Hypothalamus (tissue), 51 donors: ENCODE measurements around the gene MAPKAPK2.
A peak's percentile ranks its signal among the peaks of the same experiment; 100 is the strongest.
"Not testable (repeated sequence)": the region's sequence is repeated elsewhere in the genome, so short reads cannot be mapped to it uniquely, and the experiment has no call there.

Experiments
- DNase-seq, 51 donors: peaks; one replicate each; lab custom pipeline; 2025; lab: John Stamatoyannopoulos, UW

MAPKAPK2 gene

GRCh38 chr1:206684478-206685333 lies at the start of gene MAPKAPK2:
Gene MAPKAPK2, plus strand, starts transcription at chr1:206684905. Its CDS starts 325 bp downstream, at chr1:206685230.
- peak in 50 of 51 donors; percentile 8 to 91 (median 74) for DNase-seq

- DNase-seq, result peak in 50 of 51 donors; percentile 46 to 96 (median 88)
Measured at GRCh38 chr1:206635080-206635977, 49.4 kb upstream of the MAPKAPK2 start, which contains the start of gene DYRK3. Gene DYRK3, plus strand, starts transcription at chr1:206635536. Its CDS starts 168 bp downstream, at chr1:206635704.

GRCh38 chr1:206635978-206636345 lies 48.7 kb upstream of the MAPKAPK2 start:
- DNase-seq, result peak in 1 of 51 donors; percentile 20

GRCh38 chr1:206636671-206637070 lies 48.0 kb upstream of the MAPKAPK2 start:
- DNase-seq, result no peak

DNA sequence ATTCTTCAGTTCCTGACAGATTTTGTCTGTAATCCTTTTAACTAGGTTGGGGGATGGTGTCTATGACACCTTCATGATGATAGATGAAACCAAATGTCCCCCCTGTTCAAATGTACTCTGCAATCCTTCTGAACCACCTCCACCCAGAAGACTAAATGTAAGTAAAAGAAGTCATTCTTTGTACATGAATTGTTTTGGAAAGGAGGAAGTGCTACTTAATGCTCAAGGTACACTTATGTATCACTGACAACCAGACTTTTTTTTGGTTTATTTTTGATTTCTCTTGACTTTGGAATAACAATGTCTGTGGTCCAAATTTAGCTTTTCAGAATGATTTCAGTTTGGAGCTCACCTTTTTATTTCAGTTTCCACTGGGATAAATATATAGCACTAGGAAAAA lies 47.1 kb upstream of the MAPKAPK2 start:
- DNase-seq, result no peak

DNA sequence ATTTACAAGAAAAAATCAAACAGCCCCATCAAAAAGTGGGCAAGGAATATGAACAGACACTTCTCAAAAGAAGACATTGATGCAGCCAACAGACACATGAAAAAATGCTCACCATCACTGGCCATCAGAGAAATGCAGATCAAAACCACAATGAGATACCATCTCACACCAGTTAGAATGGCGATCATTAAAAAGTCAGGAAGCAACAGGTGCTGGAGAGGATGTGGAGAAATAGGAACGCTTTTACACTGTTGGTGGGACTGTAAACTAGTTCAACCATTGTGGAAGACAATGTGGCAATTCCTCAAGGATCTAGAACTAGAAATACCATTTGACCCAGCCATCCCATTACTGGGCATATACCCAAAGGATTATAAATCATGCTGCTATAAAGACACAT lies 42.6 kb upstream of the MAPKAPK2 start:
- DNase-seq, result not testable (repeated sequence)

DNA sequence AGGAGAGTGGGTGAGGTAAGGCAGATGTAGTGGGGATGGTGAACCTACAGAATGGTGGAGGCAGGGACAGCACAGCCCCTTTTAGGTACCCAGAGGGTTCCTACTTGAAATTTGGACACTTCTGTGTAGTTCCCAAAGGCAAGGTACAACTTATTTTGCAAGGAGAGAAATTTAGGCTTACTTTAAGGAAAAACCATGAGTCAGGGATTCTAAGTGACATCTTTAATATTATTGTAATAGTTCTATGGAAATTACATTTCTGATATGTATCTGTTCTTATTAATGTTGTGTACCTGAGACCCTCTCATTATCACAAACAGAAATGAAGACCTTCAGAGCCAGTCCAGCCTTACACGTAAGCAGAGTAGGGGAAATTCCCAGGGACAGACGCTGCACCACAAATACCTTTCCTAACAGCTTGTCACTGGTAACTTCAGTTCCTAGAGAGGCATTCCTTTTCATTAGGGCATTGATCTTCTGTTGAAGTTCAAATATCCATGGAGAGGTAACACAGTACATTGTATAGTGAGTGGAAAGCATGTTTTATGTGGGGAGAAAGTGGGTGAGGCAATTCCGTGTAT lies 41.5 kb upstream of the MAPKAPK2 start:
- no peak for DNase-seq

DNA sequence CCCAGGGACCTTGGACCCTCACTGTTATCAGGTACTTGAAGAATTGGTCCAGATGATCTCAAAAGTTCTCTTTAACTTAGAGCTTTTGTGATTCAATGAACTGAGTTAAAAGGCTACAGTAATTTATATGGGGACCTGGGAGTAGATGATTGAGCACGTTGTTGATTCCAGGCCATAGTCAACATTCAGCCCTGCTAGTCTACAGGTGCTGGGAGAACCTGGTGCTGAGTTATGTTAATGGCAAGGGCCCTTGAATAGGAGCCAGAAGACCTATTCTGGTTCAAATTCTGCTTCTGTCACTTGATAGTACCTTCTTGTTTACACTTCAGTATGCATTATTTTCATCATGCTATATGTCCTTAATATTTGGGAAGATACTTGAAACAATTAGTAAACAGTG lies 38.2 kb upstream of the MAPKAPK2 start:
- no peak for DNase-seq

DNA sequence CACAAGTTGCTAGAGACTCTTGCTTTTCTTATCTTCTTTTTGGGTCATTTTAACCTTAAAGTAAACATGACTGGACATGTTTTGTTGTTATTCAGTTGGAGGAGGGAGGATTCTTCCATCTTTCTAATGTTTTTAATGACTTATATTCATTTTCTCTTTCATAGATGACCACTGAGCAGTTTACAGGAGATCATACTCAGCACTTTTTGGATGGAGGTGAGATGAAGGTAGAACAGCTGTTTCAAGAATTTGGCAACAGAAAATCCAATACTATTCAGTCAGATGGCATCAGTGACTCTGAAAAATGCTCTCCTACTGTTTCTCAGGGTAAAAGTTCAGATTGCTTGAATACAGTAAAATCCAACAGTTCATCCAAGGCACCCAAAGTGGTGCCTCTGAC lies 37.5 kb upstream of the MAPKAPK2 start:
- no peak for DNase-seq

DNA sequence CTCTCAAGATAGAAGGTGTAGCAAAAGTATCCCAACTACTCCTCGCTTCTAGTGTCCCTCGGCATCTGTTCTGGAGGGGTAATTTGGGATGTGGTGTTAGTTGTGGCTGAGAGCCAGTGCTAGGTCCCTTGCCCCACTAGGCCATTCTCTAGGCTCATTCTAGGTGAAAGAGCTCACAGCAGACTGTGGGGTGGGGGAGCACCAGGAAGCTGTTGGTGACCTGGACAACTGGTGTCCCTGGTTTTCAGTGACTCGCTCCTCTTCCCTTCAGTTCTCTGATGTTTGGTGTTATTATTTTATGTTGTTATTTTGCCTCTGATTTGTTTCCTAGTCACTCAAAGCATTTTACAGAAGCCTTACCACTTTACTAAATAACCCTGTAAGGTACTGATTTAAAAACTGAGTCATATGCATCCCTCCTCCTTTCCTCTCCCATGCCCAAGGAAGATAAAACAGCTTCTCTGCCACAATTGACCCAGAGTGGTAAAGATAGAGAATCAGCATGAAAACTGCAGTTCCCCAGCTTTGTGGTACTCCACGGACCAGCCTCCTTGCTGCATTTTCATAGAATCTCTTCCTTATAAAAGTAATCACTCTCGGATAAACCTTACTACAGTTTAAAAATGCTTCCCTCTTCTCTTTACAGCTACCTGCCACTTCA lies 35.3 kb upstream of the MAPKAPK2 start:
- DNase-seq, result no peak

GRCh38 chr1:206651014-206651413 lies 33.7 kb upstream of the MAPKAPK2 start:
- no peak for DNase-seq

DNA sequence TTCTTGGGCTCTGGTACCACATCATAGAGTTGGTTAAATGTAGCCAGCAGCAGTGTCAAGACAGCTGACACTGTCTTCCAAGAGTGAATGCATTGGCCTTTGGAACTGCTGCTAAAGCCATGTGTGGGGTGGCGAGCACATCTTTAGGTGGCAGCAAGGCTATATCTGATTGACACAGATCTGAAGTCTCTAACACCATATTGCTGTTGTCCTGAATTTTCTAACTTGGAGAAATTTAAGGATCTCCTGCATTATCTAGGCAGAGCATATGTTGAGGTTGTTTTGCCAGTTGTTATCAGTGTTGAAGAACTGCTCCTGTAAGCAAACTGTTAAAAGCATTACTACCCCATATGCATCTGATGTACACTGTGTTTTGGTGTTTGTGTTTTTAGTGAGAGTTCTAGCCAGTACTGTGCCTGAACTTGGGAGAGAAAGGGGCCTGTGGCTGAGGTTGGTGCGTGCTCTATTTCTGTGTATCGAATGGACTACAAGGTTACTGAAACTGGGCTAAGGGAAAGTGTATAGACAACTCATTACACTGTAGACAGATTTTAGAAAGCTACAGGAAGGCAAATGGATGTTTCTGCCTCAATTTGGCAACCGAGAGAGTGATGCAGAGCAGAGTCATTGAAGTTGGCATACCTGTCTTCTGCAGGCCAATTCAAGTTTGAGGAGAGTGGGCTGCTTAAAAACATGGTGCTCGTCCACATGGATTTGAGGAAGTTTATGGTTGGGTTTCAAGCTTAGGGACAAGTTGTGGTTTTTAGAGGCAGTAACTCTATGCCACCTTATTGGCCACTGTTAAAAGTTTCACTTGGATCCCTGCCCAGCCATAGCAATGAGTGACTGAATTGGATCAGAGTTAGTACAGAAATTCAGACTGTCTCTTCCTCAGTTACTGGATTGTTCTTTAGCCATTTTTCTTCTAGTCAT lies 32.5 kb upstream of the MAPKAPK2 start:
- no peak for DNase-seq

DNA sequence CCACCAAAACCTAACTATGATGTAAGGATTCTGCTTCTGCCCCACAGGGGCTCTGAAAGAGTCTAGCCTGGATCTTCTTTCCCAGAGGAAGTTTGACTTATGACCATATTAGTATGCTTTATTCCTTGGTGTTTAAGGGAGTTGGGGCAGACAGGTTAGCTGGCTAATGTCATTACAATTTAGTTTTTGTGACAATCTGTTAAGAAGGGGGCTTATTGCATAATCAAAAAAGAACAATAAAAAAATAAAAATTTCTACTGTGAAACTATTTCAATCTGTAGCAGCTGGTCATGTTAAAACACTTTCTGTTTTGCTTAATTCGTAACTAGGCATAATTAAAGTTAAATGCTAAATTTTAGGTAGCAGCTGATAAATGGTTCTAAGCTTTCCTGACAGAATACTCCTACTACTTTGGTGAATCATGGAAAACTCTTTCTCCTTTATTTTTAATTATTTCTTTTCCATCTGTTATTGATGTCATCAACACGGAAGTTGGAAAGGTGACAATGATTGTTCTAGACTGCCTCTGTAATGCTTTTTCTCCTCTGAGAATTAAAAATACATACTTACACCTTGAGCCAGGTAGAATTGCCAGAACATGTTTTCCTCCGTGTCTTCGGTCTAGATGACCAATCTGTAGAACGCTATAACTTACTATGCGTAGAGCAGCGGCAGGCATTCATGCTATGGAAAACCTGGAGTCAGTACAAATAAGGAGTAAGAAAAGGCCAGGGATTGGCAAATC lies 30.8 kb upstream of the MAPKAPK2 start:
- no peak for DNase-seq

GRCh38 chr1:206654828-206655227 lies 29.9 kb upstream of the MAPKAPK2 start:
- DNase-seq, result no peak

GRCh38 chr1:206655471-206655882 lies 29.2 kb upstream of the MAPKAPK2 start:
- no peak for DNase-seq

- no peak for DNase-seq
Measured at GRCh38 chr1:206656936-206657335, 27.8 kb upstream of the MAPKAPK2 start.

DNA sequence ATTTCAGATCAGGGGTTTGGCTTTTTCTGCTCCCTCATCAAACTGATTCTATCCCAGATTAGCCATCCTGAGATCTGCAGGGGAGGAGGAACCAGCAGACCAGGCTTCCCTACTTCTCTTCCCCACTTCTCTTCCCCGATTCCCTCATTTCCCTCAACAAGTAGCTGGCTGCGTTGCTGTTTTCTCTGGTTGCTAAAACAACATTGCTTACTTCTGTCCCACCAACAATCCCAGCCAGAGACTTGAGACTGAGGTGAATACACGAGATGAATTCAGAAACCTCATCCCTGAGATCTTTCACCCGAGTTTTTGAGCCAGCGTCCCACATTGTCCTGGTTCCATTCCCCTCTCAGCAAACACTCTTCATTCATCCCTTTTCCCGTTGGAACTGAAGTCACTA lies 27.0 kb upstream of the MAPKAPK2 start:
- no peak for DNase-seq

- peak in 12 of 51 donors; percentile 4 to 40 (median 12) for DNase-seq
Measured at GRCh38 chr1:206658264-206658980, 26.3 kb upstream of the MAPKAPK2 start.
